ENCODE data around the gene FBXL13. TPM values are rescaled to one million over a fixed set of nuclear protein-coding genes. Genes with fewer than 3 reads are reported as not detected.

Gene FBXL13
- polyA plus RNA-seq, 1 experiment, result 0.95 TPM

Small RNAs within 50 kb of the gene (small RNA-seq; reads per million reads assigned to genes)
- gene RNU6-1136P (ENCODE audit: insufficient read length, low read depth), result not detected

Other genes with a start within 250 kb of the FBXL13 start
- 813 and 964 TPM in 2 replicates for gene LRRC17, start 161.8 kb downstream of the FBXL13 start, polyA plus RNA-seq (2011; rRNA removed)
- 39.1 and 54.9 TPM in 2 replicates for gene ARMC10, start 344 bp upstream of the FBXL13 start, polyA plus RNA-seq (2011; rRNA removed)
- 7.4 and 8.9 TPM in 2 replicates for gene NAPEPLD, start 74.3 kb upstream of the FBXL13 start, polyA plus RNA-seq (2011; rRNA removed)
- 77.6 and 91.9 TPM in 2 replicates for gene PMPCB, start 222.6 kb upstream of the FBXL13 start, polyA plus RNA-seq (2011; rRNA removed)

All from AG04450 (cell line).